Heart left ventricle (tissue), 13 donors: ENCODE results near the gene ARFRP1.

ENCODE experiments used
- CTCF ChIP-seq, 12 donors: fragments of 200-600 bp; sonication (generic) in 4 of 12; IDR thresholded peaks; one replicate each; pipeline versions ENCODE4 v1.5.0 to v1.8.0; 2018 to 2022; ENCODE audit warnings: antibody characterized with exemption in 12 of 12, mild to moderate bottlenecking in 5 of 12
- POLR2A ChIP-seq, 2 donors: fragments of 450-650 bp; IDR thresholded peaks; one replicate each; pipeline ENCODE4 v1.6.1; 2017; ENCODE audit warnings: antibody characterized with exemption in 2 of 2, mild to moderate bottlenecking in 2 of 2, moderate library complexity in 2 of 2
- donor health status: ischemic (EF 13 %, LVEDD 7.1; RV severe dilation, severe dysfunction).
- donor health status: DM: no; HTN: yes; CAD: no.
- donor health status: DM: no; HTN: no; CAD: no.
- donor health status: ischemic (EF 25% LVEDD 6.9; RV normal size, moderate dysfunction).
- donor health status: ischemic (EF 25% LVEDD 5.7; RV mildly dilated, moderate dysfunction).
- donor health status: ischemic (EF 35%, LVEDD 5.7; RV mildly dilated, moderate dysfunction).
- donor health status: nonischemic (EF 11% LVEDD 7.7; RV severe dilation, severe dysfunction).
- donor health status: DM: yes; HTN: yes; CAD: no.
- donor health status: PGD.
- donor health status: ischemic (EF 29% LVEDD 5.4; RV normal size, mild dysfunction).
- donor health status: nonischemic (EF 23%, LVEDD 6.1; RV moderate dilation, normal function).

- TF ChIP-seq CTCF (IDR thresholded peaks at IDR 0.05), result no peak
- no peak for TF ChIP-seq POLR2A (IDR thresholded peaks at IDR 0.05)
Measured at GRCh38 chr20:63750807-63751470, 43.2 kb upstream of the ARFRP1 start.
